H1 (cell line): ENCODE results near the gene SNX3. TPM values are rescaled to one million over a fixed set of nuclear protein-coding genes. Genes with fewer than 3 reads are reported as not detected.

Experiments
- EZH2 ChIP-seq: fragments of 200-600 bp; sonication (generic); IDR thresholded peaks from 2 replicates; pipeline ENCODE4 v1.7.1; 2012; ENCODE audit warnings: low read depth, mild to moderate bottlenecking, moderate library complexity, low read length, inconsistent platforms; ENCODE audit not compliant: severe bottlenecking
- ZNF274 ChIP-seq: IDR thresholded peaks from 2 replicates; pipeline ENCODE4 v1.7.0; 2012; ENCODE audit warnings: low read length, borderline replicate concordance; ENCODE audit errors: extremely low read depth
- polyA plus RNA-seq, 7 experiments: library from polyadenylated mRNA; depleted of rRNA in 3 of 7; stranded (reverse) in 5 of 7; unstranded in 2 of 7; fragments of >200 nt in 5 of 7; fragments of 200-250 nt in 2 of 7; gene quantifications; 1 replicate in 5 of 7; 2 replicates in 1 of 7; 4 replicates in 1 of 7; pipeline versions ENCODE4 v1.2.1 to v1.2.3, GENCODE V29; 2011 to 2013; ENCODE audit warnings: missing spikeins in 2 of 7, mixed read lengths in 2 of 7
- total RNA-seq: library from RNA; stranded (reverse); fragmentation: NEBNext Ultra II Directional; extraction: Animal tissue kit (Norgen Biotek cat#: 25700); gene quantifications from 2 replicates; pipeline ENCODE4 v1.2.1, GENCODE V29; 2021
- TF ChIP-seq, protein P1 (sequence below): IDR thresholded peaks from 2 replicates; pipeline ENCODE4 v1.6.1; 2012; ENCODE audit warnings: low read length, inconsistent platforms

Gene SNX3
- total and polyA plus RNA-seq, 2 of the 8 experiments (the other 6 are each of a cell fraction or from before 2014, with no cell fraction given), result 72.5 to 150 TPM

- TF ChIP-seq ZNF274 (no peak), EZH2 (peak; percentile 94)
- TF ChIP-seq, protein P1, sequence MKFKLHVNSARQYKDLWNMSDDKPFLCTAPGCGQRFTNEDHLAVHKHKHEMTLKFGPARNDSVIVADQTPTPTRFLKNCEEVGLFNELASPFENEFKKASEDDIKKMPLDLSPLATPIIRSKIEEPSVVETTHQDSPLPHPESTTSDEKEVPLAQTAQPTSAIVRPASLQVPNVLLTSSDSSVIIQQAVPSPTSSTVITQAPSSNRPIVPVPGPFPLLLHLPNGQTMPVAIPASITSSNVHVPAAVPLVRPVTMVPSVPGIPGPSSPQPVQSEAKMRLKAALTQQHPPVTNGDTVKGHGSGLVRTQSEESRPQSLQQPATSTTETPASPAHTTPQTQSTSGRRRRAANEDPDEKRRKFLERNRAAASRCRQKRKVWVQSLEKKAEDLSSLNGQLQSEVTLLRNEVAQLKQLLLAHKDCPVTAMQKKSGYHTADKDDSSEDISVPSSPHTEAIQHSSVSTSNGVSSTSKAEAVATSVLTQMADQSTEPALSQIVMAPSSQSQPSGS, result no peak
- TF ChIP-seq, all 59 proteins: peak for 6
Measured at GRCh38 chr6:108176281-108177089, 84.4 kb downstream of the SNX3 start (continued).
